Aorta (tissue), 5 donors: ENCODE results near the gene SLC4A1. TPM values are rescaled to one million over a fixed set of nuclear protein-coding genes. Genes with fewer than 3 reads are reported as not detected.

ENCODE experiments used
- ATAC-seq: fragments of 200-7000 bp; cut with Tn5 transposase; one replicate; pipeline ENCODE4 v1.9.1; 2022; ENCODE audit warnings: moderate library complexity; ENCODE audit not compliant: low FRiP score
- DNase-seq, 2 donors: peaks; one replicate each; pipeline ENCODE4 v3.0.0-alpha.2; 2020
- H3K27ac ChIP-seq, 2 donors: one replicate each; pipeline ENCODE4 v1.5.1; 2013; ENCODE audit warnings: low read length in 2 of 2, mild to moderate bottlenecking in 2 of 2, moderate library complexity in 2 of 2, control low read depth in 1 of 2, inconsistent platforms in 1 of 2, low read depth in 1 of 2
- H3K27me3 ChIP-seq, 2 donors: one replicate each; pipeline ENCODE4 v1.6.1; 2013; ENCODE audit warnings: control low read depth in 1 of 2, low read length in 1 of 2, mild to moderate bottlenecking in 1 of 2, moderate library complexity in 1 of 2; ENCODE audit not compliant: insufficient read depth in 2 of 2, control insufficient read depth in 1 of 2
- H3K36me3 ChIP-seq, 2 donors: one replicate each; pipeline ENCODE4 v1.6.1; 2013; ENCODE audit warnings: control low read depth in 1 of 2, low read length in 1 of 2, mild to moderate bottlenecking in 1 of 2; ENCODE audit not compliant: insufficient read depth in 2 of 2, control insufficient read depth in 1 of 2
- H3K4me1 ChIP-seq, 2 donors: one replicate each; pipeline ENCODE4 v1.6.1; 2013; ENCODE audit warnings: low read length in 2 of 2, control low read depth in 1 of 2, mild to moderate bottlenecking in 1 of 2, moderate library complexity in 1 of 2; ENCODE audit not compliant: insufficient read depth in 2 of 2, control insufficient read depth in 1 of 2
- H3K4me3 ChIP-seq, 2 donors: one replicate each; pipeline ENCODE4 v1.5.1; 2013; ENCODE audit warnings: low read length in 2 of 2, control low read depth in 1 of 2, mild to moderate bottlenecking in 1 of 2
- H3K9me3 ChIP-seq: one replicate; pipeline ENCODE4 v1.6.1; 2013; ENCODE audit warnings: mild to moderate bottlenecking, low read length; ENCODE audit not compliant: control insufficient read depth
- WGBS, 2 donors: extraction: QIAGEN DNeasy Blood & Tissue Kit; methylation state at CpG; one replicate each; pipeline ENCODE4 v1.1.7; 2013; 5-methylcytosine and 5-hydroxymethylcytosine counted together
- intact Hi-C, 2 donors: fragments of 100-400 bp; cut with DNase I; formaldehyde crosslinking; loops; one replicate each; pipeline versions ENCODE4 v1.14.2 to v1.15.0; 2022
- polyA plus RNA-seq, 2 donors: library from polyadenylated mRNA; stranded (reverse); fragments of 200-250 nt; gene quantifications; one replicate each; pipeline ENCODE4 v1.2.3, GENCODE V29; 2013
- total RNA-seq, 2 donors: library from RNA; stranded (reverse); fragmentation: NEBNext Ultra II Directional; extraction: Animal tissue kit (Norgen Biotek cat#: 25700); gene quantifications; one replicate each; pipeline ENCODE4 v1.2.1, GENCODE V29; 2021
- donor health status: healthy with polysubstance abuse.
- donor health status: Bipolar disorder and iron deficiency.
- donor health status: DM: no; HTN: no; CAD: no.
- donor health status: DM: no; HTN: no; CAD: no.
- donor health status: DM: yes; HTN: yes; CAD: no.

The SLC4A1 gene
- total and polyA plus RNA-seq, 4 donors, result 0.08 to 10.2 (median 0.89) TPM

DNA sequence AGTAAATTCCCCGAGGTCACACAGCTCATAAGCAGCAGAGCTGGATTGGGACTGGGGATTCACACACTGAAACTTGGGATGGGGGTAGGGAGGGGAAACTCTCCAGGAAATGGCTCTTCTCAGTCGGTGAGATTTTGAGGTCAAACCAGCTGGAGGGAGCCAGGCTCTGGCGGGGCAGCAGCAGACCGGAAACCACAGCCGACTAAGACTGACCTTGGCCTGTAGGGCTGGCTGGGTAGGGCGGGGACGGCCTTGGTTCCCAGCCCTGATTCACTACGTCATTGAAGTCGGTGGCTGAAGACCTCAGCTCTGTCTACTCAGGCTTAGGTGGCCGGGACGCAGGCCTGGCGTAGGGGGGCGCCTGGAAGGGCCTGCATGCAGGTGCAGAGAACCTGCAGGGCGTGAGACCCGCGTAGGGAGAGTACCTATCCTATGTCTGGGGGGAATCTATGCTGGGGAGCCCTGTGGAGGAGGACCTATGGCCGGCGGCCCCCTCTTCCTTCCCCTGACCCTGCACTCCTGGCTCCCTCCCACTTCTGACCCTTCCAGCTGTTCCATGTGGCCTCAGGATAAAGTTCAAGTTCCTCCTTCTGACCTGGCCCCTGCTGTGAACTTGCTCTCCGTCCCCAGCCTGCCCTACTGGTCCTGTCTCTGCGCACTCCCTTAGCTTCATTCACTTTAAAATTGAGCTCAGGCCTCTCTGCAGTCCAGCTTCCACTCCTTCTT lies 11.9 kb upstream of the SLC4A1 start:
- peak; percentile 88 to 91 for DNase-seq

DNA sequence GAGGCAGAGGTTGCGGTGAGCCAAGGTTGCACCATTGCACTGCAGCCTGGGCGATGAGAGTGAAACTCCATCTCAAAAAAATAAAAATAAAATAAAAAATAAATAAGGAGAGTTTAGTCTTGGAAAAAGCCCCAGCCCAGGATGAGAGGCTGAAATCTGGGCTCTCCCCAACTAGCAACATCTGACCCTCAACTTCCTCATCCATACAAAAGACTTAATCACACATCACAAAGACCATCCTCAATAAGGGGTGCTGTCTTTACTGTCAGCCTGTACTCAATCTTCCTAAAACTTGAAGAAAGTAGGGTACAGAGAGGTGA lies 11.4 kb upstream of the SLC4A1 start:
- Histone ChIP-seq H3K27me3 (no peaks in the 10 kb centered on the region), H3K36me3 (no peaks in the 10 kb centered on the region), H3K27ac (no peak overlapping the region), H3K4me3 (no peak overlapping the region), H3K9me3 (no peaks in the 10 kb centered on the region), H3K4me1 (no peaks in the 10 kb centered on the region)
- 92 to 97% methylated on average over 2 of the region's 2 CpGs for WGBS, 2 donors
- intact Hi-C loops, result no loop called here
- ATAC-seq (no peak), DNase-seq (no peak)

More for the DNA sequence above, 11.9 kb upstream of the SLC4A1 start:
- Histone ChIP-seq H3K27ac (no peak overlapping the region), H3K4me1 (no peaks in the 10 kb centered on the region), H3K27me3 (no peaks in the 10 kb centered on the region), H3K9me3 (no peaks in the 10 kb centered on the region), H3K36me3 (no peaks in the 10 kb centered on the region), H3K4me3 (no peak overlapping the region)
- intact Hi-C loops, result no loop called here
- peak; percentile 81 for ATAC-seq
- WGBS, 2 donors, result 49 to 53% methylated on average over 20 of the region's 20 CpGs

DNA sequence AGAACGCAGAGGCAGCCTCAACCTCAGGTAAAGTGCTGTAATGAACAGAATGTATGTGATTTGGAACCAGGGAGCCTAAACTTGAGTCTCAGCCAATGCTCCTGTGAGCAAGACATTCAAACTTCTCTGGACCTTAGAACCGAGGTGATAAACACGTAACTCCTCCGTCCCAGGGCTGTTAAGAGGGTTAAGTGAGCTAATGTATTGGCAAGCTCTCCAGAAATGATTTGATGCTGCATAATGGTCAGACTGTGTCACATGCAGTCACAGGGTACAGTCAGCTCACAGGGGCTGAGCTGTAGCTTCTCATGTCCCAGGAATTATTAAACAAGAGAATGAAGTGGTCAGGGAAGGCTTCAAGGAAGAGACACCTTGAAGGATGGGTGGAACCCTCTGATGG lies 10.0 kb upstream of the SLC4A1 start:
- Histone ChIP-seq H3K4me1 (no peaks in the 10 kb centered on the region), H3K9me3 (no peaks in the 10 kb centered on the region), H3K27me3 (no peaks in the 10 kb centered on the region), H3K36me3 (no peaks in the 10 kb centered on the region), H3K4me3 (no peak overlapping the region), H3K27ac (no peak overlapping the region)
- WGBS, 2 donors, result 73 to 77% methylated on average over 4 of the region's 4 CpGs
- no peak for DNase-seq
- intact Hi-C loops, result no loop called here
- no peak for ATAC-seq

DNA sequence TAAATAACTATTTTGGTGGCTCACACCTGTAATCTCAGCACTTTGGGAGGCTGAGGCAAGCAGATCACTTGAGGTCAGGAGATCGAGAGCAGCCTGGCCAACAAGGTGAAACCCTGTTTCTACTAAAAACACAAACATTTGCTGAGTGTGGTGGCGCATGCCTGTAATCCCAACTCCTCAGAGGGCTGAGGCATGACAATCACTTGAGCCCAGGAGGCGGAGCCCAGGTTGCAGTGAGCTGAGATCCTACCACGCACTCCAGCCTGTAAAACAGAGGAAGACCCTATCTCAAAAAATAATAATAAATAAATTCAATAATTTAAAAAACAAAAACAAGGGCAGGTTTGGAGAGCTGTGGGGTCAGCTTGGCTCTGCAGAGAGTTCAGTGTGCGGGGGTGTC lies 5.7 kb upstream of the SLC4A1 start:
- H3K27ac ChIP-seq, result no peak overlapping the region
- DNase-seq (no peak), ATAC-seq (no peak)
- intact Hi-C loops, result no loop called here
- H3K4me1 ChIP-seq, result no peaks in the 10 kb centered on the region
- no peaks in the 10 kb centered on the region for H3K9me3 ChIP-seq
- H3K4me3 ChIP-seq, result no peak overlapping the region
- H3K27me3 ChIP-seq, result no peaks in the 10 kb centered on the region
- 77 to 81% methylated on average over 5 of the region's 5 CpGs for WGBS, 2 donors
- no peaks in the 10 kb centered on the region for H3K36me3 ChIP-seq

DNA sequence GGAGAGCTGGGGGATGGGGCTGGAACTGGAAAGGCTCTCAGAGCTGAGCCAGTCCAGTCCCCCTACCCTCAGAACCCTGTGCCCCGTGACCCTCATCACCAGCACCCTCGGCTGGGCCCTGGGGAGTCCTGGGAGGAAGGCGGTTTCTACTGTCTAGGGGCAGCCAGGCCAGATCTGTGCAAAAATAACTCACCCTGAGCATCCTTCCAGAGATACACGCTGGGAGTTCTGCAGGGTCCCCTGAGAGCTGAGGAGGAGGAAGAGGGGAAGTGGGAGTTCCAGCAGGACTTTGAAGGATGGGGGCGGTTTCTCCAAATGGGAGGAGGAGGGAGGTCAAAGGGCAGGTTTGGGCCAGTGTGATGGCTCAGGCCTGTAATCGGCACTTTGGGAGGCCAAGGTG lies 5.0 kb upstream of the SLC4A1 start:
- intact Hi-C loops, result no loop called here
- WGBS, 2 donors, result 66 to 67% methylated on average over 6 of the region's 6 CpGs
- no peaks in the 10 kb centered on the region for H3K9me3 ChIP-seq
- H3K36me3 ChIP-seq, result no peaks in the 10 kb centered on the region
- H3K27me3 ChIP-seq, result no peaks in the 10 kb centered on the region
- no peaks in the 10 kb centered on the region for H3K4me1 ChIP-seq
- no peak for ATAC-seq
- DNase-seq, result no peak
- no peak overlapping the region for H3K27ac ChIP-seq
- H3K4me3 ChIP-seq, result no peak overlapping the region

DNA sequence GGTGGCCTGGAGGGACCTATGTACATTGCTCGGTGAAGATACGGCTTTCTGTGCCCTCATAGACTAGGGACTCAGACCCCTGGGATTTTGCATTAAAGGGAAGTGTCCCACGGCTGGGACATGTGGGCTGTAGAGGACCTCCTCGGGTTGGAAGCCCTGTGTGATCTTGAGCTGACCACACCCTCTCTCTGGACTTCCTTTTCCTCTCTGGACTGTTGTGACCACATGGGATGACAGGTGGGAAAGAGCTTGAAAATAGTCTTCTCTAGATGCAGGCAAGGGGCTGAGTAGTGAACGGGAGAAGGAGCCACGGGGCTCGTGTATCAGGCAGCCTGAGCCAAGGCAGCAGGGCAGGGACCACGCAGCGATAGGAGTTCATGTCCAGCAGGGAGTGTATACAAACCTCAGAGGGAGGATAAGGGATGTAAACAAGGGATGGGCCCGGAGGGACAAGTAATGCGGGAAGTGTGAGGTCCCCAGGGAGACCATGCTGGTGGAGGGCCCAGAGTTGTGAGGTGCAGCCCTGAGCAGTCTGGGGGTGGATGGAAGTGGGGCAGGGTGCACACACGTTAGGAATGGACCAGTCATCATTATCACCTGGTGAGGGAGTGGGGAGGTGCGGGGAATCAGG lies 4.5 kb upstream of the SLC4A1 start:
- 56 to 57% methylated on average over 13 of the region's 13 CpGs for WGBS, 2 donors
- Histone ChIP-seq H3K27ac (no peak overlapping the region), H3K4me1 (no peaks in the 10 kb centered on the region), H3K36me3 (no peaks in the 10 kb centered on the region), H3K9me3 (no peaks in the 10 kb centered on the region), H3K27me3 (no peaks in the 10 kb centered on the region), H3K4me3 (no peak overlapping the region)
- DNase-seq (no peak), ATAC-seq (no peak)
- intact Hi-C loops, result no loop called here

DNA sequence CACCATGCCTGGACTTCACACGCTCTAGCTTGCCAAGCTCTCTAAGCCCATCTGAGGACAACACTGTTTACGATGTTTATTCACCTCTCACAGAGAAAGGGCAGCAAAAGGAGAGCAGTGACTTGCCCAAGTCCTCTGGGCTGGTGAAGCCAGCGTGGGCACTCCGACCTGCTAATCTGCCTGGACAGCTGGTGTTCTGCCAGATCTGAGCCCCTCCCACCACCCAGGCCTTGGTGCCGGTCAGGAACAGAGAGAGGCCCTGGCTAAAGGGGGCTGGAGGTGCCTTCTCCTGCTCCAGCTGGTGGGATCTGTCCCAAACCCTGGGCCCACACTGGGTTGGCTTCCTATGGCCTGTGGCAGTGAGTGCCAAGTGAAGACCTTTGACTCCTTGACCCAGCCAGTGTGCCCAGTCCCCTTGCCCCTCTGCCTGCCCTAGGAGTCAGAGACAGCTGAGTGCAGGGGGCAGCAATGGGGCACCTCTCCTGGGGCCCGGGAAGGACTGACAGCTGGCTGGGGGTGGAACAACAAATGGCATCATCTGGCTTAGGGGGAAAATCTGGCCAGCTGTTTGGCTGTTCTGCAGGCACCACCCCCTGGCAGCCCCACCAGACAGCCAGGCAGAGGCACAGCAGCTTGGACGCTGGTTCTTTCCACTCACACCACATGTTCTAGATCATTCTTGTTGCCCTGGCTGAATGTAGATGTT lies 1.8 kb upstream of the SLC4A1 start:
- Histone ChIP-seq H3K4me1 (no peaks in the 10 kb centered on the region), H3K9me3 (no peaks in the 10 kb centered on the region), H3K27ac (no peak overlapping the region), H3K36me3 (no peaks in the 10 kb centered on the region), H3K27me3 (no peaks in the 10 kb centered on the region), H3K4me3 (no peak overlapping the region)
- DNase-seq (no peak), ATAC-seq (no peak)
- 38 to 41% methylated on average over 7 of the region's 7 CpGs for WGBS, 2 donors
- intact Hi-C loops, result no loop called here

DNA sequence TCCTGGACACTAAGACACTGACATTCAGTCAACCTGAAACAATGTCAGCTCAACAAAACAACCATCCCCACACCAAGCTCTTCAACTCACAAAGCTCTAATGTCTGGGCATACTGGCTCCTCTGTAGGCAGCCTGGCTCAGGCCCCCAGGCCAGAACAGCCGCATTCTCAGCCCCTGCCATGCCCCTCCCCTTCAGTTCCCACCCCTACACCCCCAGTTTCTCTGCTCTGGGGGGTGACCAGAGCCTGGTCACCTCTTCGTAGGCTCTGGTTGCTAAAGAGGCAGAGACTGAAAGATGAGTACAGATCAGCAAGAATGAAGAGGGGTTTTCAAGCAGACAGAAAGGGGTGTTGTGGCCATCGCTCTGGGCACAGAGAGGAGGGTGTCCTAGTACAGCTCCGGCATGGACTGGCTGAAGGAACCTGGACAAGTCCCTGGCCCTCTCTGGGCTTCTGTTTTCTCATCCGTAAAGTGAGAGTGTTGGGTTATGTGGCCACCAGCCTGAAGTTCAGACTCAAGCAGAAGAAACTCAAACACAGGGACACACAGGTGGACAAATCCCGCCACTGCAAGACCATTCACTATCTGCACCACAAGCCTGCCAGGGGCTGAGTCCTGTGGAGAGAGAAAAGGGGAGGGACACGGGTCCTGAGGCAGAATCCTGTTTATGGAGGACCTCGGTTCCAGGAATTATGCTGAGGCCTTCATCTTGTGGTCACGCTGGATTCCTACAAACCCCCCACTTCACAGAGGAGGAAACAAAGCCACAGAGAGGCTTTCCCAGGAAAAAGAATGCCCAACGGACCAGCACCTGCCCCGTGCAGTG lies 987 bp upstream of the SLC4A1 start:
- Histone ChIP-seq H3K27ac (no peak overlapping the region), H3K4me1 (no peaks in the 10 kb centered on the region), H3K4me3 (no peak overlapping the region), H3K36me3 (no peaks in the 10 kb centered on the region), H3K27me3 (no peaks in the 10 kb centered on the region), H3K9me3 (no peaks in the 10 kb centered on the region)
- WGBS, 2 donors, result 66 to 73% methylated on average over 11 of the region's 11 CpGs
- intact Hi-C loops, result no loop called here
- ATAC-seq (no peak), DNase-seq (no peak)
